NB4 (cell line): Measurements from ENCODE around the gene SERPINH1.

ENCODE experiments used
- CTCF ChIP-seq: IDR thresholded peaks from one replicate; pipeline ENCODE4 v1.5.1; 2012; ENCODE audit warnings: low read depth, low read length
- MAX ChIP-seq: IDR thresholded peaks from 2 replicates; pipeline ENCODE4 v1.6.1; 2011; ENCODE audit warnings: low read depth, low read length
- POLR2A ChIP-seq: IDR thresholded peaks from 2 replicates; pipeline ENCODE4 v1.6.1; 2011; ENCODE audit warnings: mild to moderate bottlenecking; ENCODE audit not compliant: insufficient read length; ENCODE audit errors: extremely low read depth

- TF ChIP-seq POLR2A (no peak), CTCF (no peak), MAX (no peak)
These were observed 23.7 kb upstream of the SERPINH1 start for GRCh38 chr11:75538150-75538942.
